Measurements from ENCODE around the gene PCGF1. TPM values are rescaled to one million over a fixed set of nuclear protein-coding genes. Genes with fewer than 3 reads are reported as not detected.

The PCGF1 gene
- total and polyA plus RNA-seq, 2 of the 13 experiments (the other 11 are each of a cell fraction or from before 2014, with no cell fraction given): 20.4 to 22.6 TPM

DNA sequence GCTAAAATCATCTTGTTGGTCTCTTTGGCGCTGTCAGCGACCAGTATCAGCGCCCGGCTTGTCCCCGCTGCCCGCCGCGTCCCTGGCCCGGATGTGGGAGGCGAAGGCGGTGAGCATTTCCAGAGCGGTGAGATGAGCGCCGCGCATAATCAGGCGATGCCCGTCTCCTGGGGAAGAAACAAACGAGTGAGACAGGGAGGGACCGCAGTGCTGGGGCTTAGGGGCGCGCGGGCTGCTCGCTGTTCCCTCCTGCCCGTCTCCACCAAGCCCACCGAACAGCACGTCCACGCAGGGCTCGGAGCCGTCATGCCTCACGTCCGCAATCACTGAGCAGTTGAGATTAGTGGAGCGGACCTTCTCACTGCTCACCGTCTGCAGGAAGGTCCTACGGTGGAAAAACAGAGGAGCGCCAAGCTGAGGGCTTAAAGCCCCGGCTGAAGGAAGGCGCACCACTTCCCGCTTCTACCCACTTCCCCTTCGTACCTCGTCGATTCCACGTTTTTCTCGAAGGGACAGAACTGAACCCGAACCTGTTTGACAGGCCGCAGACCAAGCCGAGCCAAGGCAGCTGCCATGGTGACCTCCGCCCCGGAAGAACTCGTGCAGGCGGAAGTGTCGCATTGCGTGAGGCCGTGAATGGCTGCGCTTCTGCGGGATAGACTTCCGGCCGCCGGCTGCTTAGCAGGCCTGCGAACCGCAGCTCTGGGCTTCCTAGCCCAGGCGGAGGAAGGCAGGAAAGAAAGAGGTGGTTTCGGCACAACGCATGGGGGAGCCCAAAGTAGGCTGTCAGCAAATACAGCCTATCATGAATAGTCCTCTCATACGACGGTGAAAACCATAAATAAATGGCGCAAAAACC lies 35.2 kb downstream of the PCGF1 start, which contains the start of gene MRPL53 (continued):
- TF ChIP-seq, protein P1, sequence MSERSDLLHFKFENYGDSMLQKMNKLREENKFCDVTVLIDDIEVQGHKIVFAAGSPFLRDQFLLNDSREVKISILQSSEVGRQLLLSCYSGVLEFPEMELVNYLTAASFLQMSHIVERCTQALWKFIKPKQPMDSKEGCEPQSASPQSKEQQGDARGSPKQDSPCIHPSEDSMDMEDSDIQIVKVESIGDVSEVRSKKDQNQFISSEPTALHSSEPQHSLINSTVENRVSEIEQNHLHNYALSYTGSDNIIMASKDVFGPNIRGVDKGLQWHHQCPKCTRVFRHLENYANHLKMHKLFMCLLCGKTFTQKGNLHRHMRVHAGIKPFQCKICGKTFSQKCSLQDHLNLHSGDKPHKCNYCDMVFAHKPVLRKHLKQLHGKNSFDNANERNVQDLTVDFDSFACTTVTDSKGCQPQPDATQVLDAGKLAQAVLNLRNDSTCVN (CRISPR knock-in tag; IDR thresholded peaks at IDR 0.05; ENCODE audit: borderline replicate concordance): no peak; the same call in 1 of the 2 replicates
- peak; percentile 90 for TF ChIP-seq MED8 (CRISPR knock-in tag; IDR thresholded peaks at IDR 0.05; ENCODE audit: insufficient replicate concordance)
- peak; percentile 99 for TF ChIP-seq TARDBP (CRISPR knock-in tag; IDR thresholded peaks at IDR 0.05)
- peak; percentile 99 for TF ChIP-seq POLR2AphosphoS5 (IDR thresholded peaks at IDR 0.05; ENCODE audit: low read depth, low read length)
- TF ChIP-seq, protein P2, sequence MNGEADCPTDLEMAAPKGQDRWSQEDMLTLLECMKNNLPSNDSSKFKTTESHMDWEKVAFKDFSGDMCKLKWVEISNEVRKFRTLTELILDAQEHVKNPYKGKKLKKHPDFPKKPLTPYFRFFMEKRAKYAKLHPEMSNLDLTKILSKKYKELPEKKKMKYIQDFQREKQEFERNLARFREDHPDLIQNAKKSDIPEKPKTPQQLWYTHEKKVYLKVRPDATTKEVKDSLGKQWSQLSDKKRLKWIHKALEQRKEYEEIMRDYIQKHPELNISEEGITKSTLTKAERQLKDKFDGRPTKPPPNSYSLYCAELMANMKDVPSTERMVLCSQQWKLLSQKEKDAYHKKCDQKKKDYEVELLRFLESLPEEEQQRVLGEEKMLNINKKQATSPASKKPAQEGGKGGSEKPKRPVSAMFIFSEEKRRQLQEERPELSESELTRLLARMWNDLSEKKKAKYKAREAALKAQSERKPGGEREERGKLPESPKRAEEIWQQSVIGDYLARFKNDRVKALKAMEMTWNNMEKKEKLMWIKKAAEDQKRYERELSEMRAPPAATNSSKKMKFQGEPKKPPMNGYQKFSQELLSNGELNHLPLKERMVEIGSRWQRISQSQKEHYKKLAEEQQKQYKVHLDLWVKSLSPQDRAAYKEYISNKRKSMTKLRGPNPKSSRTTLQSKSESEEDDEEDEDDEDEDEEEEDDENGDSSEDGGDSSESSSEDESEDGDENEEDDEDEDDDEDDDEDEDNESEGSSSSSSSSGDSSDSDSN (CRISPR knock-in tag; IDR thresholded peaks at IDR 0.05): peak; percentile 97
- TF ChIP-seq ATF7 (IDR thresholded peaks at IDR 0.05): no peak
- peak; percentile 83 for TF ChIP-seq ATF7 (CRISPR knock-in tag; IDR thresholded peaks at IDR 0.05)
- peak; percentile 85 for TF ChIP-seq SIN3B (IDR thresholded peaks at IDR 0.05; ENCODE audit: low read length)
- TF ChIP-seq ZNF543 (CRISPR knock-in tag; IDR thresholded peaks at IDR 0.05): peak; percentile 95; the same call in 1 of the 2 replicates
- TF ChIP-seq KMT2B (CRISPR knock-in tag; IDR thresholded peaks at IDR 0.05): peak; percentile 96
- peak; percentile 96 for TF ChIP-seq RARG (CRISPR knock-in tag; IDR thresholded peaks at IDR 0.05; ENCODE audit: low read depth)
- peak; percentile 99 for TF ChIP-seq PRMT3 (CRISPR knock-in tag; IDR thresholded peaks at IDR 0.05; ENCODE audit: borderline replicate concordance, low read depth)
- peak; percentile 82 for TF ChIP-seq WIZ (CRISPR knock-in tag; IDR thresholded peaks at IDR 0.05)
- TF ChIP-seq, protein P3, sequence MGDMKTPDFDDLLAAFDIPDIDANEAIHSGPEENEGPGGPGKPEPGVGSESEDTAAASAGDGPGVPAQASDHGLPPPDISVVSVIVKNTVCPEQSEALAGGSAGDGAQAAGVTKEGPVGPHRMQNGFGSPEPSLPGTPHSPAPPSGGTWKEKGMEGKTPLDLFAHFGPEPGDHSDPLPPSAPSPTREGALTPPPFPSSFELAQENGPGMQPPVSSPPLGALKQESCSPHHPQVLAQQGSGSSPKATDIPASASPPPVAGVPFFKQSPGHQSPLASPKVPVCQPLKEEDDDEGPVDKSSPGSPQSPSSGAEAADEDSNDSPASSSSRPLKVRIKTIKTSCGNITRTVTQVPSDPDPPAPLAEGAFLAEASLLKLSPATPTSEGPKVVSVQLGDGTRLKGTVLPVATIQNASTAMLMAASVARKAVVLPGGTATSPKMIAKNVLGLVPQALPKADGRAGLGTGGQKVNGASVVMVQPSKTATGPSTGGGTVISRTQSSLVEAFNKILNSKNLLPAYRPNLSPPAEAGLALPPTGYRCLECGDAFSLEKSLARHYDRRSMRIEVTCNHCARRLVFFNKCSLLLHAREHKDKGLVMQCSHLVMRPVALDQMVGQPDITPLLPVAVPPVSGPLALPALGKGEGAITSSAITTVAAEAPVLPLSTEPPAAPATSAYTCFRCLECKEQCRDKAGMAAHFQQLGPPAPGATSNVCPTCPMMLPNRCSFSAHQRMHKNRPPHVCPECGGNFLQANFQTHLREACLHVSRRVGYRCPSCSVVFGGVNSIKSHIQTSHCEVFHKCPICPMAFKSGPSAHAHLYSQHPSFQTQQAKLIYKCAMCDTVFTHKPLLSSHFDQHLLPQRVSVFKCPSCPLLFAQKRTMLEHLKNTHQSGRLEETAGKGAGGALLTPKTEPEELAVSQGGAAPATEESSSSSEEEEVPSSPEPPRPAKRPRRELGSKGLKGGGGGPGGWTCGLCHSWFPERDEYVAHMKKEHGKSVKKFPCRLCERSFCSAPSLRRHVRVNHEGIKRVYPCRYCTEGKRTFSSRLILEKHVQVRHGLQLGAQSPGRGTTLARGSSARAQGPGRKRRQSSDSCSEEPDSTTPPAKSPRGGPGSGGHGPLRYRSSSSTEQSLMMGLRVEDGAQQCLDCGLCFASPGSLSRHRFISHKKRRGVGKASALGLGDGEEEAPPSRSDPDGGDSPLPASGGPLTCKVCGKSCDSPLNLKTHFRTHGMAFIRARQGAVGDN (CRISPR knock-in tag; IDR thresholded peaks at IDR 0.05): peak; percentile 100
- no peak for TF ChIP-seq FOXM1 (CRISPR knock-in tag; IDR thresholded peaks at IDR 0.05)
- TF ChIP-seq, protein P4, sequence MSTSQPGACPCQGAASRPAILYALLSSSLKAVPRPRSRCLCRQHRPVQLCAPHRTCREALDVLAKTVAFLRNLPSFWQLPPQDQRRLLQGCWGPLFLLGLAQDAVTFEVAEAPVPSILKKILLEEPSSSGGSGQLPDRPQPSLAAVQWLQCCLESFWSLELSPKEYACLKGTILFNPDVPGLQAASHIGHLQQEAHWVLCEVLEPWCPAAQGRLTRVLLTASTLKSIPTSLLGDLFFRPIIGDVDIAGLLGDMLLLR (CRISPR knock-in tag; IDR thresholded peaks at IDR 0.05): peak; percentile 94
- no peak for TF ChIP-seq ZNF432 (CRISPR knock-in tag; IDR thresholded peaks at IDR 0.05; ENCODE audit: borderline replicate concordance)
- peak; percentile 88 for TF ChIP-seq NAIF1 (CRISPR knock-in tag; IDR thresholded peaks at IDR 0.05; ENCODE audit: borderline replicate concordance)
- TF ChIP-seq, protein P5, sequence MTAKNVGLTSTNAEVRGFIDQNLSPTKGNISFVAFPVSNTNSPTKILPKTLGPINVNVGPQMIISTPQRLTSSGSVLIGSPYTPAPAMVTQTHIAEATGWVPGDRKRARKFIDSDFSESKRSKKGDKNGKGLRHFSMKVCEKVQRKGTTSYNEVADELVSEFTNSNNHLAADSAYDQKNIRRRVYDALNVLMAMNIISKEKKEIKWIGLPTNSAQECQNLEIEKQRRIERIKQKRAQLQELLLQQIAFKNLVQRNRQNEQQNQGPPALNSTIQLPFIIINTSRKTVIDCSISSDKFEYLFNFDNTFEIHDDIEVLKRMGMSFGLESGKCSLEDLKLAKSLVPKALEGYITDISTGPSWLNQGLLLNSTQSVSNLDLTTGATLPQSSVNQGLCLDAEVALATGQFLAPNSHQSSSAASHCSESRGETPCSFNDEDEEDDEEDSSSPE (CRISPR knock-in tag; IDR thresholded peaks at IDR 0.05): no peak; the same call in none of the 2 replicates
